Measurements from ENCODE around the gene RPGRIP1L.

The RPGRIP1L gene

GRCh38 chr16:53636978-53637377 lies 66.7 kb downstream of the RPGRIP1L start:
- H3K4me3 ChIP-seq (ENCODE audit: low read depth, low read length): no peak overlapping the region
- TF ChIP-seq, protein P1, sequence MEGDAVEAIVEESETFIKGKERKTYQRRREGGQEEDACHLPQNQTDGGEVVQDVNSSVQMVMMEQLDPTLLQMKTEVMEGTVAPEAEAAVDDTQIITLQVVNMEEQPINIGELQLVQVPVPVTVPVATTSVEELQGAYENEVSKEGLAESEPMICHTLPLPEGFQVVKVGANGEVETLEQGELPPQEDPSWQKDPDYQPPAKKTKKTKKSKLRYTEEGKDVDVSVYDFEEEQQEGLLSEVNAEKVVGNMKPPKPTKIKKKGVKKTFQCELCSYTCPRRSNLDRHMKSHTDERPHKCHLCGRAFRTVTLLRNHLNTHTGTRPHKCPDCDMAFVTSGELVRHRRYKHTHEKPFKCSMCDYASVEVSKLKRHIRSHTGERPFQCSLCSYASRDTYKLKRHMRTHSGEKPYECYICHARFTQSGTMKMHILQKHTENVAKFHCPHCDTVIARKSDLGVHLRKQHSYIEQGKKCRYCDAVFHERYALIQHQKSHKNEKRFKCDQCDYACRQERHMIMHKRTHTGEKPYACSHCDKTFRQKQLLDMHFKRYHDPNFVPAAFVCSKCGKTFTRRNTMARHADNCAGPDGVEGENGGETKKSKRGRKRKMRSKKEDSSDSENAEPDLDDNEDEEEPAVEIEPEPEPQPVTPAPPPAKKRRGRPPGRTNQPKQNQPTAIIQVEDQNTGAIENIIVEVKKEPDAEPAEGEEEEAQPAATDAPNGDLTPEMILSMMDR (IDR thresholded peaks at IDR 0.05; ENCODE audit: borderline replicate concordance, insufficient read depth, low read depth, low read length): no peak

GRCh38 chr16:53632526-53632925 lies 71.1 kb downstream of the RPGRIP1L start:
- no peak overlapping the region for H3K4me3 ChIP-seq (ENCODE audit: low read depth, low read length)
- TF ChIP-seq, protein P1 (IDR thresholded peaks at IDR 0.05; ENCODE audit: borderline replicate concordance, insufficient read depth, low read depth, low read length): no peak

DNA sequence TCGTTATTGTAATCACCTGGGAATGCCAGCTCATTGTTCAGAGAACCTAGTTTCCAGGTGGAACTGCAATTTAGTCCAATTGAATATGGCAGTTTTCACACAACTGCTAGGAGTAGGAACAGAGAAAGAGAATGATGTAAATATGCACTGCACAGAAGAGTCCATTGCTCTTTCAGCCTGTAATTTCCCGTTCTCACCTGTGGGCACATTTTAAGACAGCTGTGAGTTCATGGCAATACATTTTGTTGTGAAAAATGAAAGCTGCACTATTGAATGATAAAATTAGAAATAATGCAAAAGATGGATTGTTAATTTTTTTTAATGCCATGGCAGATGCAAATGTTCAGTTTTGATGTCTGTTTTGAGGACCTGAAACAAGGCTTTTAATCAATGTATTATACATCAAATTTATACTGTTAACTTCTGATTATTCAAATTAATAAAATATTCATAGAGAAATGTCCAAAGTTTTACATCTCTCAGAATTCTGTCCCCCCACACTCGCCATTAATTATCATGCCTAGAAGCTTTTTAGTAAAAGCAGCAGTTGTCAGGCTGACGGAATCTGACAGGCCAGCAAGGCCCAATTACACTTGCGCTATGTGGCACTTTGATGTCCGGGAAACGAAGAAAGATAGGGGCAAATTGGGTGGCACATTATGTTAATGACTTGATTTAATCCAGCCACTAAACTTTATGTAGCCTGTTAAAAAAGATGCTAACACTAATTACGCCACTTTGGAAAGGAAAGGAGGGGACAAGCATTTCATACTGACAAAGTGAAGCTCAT lies 72.2 kb downstream of the RPGRIP1L start:
- TF ChIP-seq, protein P1 (IDR thresholded peaks at IDR 0.05; ENCODE audit: borderline replicate concordance, insufficient read depth, low read depth, low read length): no peak
- H3K4me3 ChIP-seq (ENCODE audit: low read depth, low read length): no peak overlapping the region

DNA sequence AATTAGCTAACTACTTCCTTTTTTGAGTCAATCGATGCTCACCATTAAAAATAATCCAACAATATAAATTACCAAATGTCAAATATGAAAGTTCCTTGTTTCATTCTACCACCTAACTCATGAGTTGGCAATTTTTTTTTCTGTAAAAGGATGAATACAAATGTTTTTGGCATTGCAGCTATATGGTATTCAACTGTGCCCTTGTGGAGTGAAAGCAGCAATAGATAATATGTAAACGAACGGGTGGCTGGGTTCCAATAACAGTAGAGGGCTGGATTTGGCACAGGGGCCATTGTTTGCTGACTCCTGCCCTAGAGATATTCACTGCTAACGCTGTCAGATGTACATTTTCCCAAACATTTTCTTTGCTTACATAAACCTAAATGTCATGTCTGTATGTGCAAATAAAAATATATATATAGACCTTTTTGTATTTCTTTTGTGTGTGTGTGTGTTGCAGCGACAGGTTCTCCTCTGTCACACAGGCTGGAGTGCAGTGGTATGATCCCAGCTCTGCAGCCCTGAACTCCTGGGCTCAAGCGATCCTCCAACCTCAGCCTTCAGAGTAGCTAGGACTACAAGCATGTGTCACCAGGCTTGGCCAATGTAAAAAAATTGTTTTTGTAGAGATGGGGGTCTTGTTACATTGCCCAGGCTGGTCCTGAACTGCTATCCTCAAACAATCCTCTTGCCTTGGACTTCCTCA lies 73.9 kb downstream of the RPGRIP1L start:
- no peak overlapping the region for H3K4me3 ChIP-seq (ENCODE audit: low read depth, low read length)
- TF ChIP-seq, protein P1 (IDR thresholded peaks at IDR 0.05; ENCODE audit: borderline replicate concordance, insufficient read depth, low read depth, low read length): no peak

GRCh38 chr16:53629151-53629550 lies 74.5 kb downstream of the RPGRIP1L start:
- H3K4me3 ChIP-seq (ENCODE audit: low read depth, low read length): no peak overlapping the region
- TF ChIP-seq, protein P1 (IDR thresholded peaks at IDR 0.05; ENCODE audit: borderline replicate concordance, insufficient read depth, low read depth, low read length): no peak

GRCh38 chr16:53626811-53627210 lies 76.8 kb downstream of the RPGRIP1L start:
- TF ChIP-seq, protein P1 (IDR thresholded peaks at IDR 0.05; ENCODE audit: borderline replicate concordance, insufficient read depth, low read depth, low read length): no peak
- H3K4me3 ChIP-seq (ENCODE audit: low read depth, low read length): no peak overlapping the region

DNA sequence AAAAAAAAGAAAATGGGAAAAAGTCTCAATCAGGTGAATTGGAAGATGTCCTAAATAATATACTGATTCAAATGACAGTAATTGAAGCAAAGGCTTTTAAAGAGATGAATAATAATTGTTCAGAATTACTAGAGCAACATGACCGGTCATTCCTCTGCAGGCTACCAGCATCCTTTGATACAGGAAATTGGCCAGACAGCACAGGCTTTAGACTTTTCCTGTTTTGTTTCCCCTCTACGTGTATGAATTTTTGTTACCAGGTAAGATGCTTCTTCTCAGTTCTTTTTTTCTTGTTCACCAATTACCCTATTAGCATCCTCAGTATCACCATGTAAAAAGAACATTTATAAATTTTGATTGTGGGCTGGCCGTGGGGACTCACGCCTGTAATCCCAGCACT lies 77.5 kb downstream of the RPGRIP1L start:
- no peak overlapping the region for H3K4me3 ChIP-seq (ENCODE audit: low read depth, low read length)
- TF ChIP-seq, protein P1 (IDR thresholded peaks at IDR 0.05; ENCODE audit: borderline replicate concordance, insufficient read depth, low read depth, low read length): no peak

Data from GM12875 (cell line).